NT2/D1 (cell line): Measurements from ENCODE around the gene RIMS1.

Experiments
- SUZ12 ChIP-seq: IDR thresholded peaks from 2 replicates; pipeline ENCODE4 v1.6.1; 2011; ENCODE audit not compliant: insufficient read length, insufficient read depth; ENCODE audit errors: extremely low read depth
- YY1 ChIP-seq: IDR thresholded peaks from 2 replicates; pipeline ENCODE4 v1.6.1; 2011; ENCODE audit not compliant: insufficient read length, insufficient read depth
- ZNF274 ChIP-seq: IDR thresholded peaks from 2 replicates; pipeline ENCODE4 v1.6.1; 2011; ENCODE audit warnings: mild to moderate bottlenecking, low read depth, low read length

GRCh38 chr6:72212686-72213085 is 326.3 kb downstream of the RIMS1 start:
- TF ChIP-seq ZNF274 = no peak
- TF ChIP-seq SUZ12 = no peak
- no peak for TF ChIP-seq YY1
